ENCODE results near the gene VSIG8. TPM values are rescaled to one million over a fixed set of nuclear protein-coding genes. Genes with fewer than 3 reads are reported as not detected.

Gene VSIG8
- total RNA-seq, 1 experiment from 2014 or later = not detected

DNA sequence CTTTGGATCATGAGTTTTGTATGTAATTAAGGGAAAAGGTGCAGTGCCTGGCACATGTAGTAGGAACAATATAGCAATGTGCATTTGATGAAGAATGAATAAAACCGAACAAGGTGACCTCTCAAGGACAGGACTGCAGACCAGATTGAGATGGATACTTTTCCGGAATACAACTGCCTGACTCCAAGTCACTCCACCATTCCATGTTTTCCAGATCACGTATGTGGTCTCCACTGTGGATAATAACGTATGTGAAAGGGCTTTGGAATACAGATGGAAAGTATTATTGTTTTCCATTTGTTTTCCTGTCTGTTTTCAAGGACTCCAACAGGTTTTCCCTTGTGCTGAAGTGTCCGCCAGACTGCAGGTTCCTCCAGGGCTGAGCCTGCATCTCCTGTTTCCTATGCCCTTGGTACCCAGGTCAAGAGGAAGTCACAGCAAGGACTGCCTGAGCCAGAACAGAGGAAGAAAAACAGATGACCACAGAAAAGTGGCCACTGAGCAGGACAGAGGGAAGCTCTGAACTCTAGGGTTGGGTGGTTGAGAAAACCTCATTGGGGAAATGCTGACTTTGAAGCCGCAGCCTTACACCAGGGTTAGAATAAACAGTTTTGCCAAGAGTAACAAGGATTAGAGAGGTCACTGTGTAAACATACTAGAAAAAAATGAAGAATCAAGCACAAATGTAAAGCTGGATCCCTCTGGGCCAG is 33.5 kb upstream of the VSIG8 start:
- Histone ChIP-seq H2AFZ (ENCODE audit: low read depth, low read length, poor library complexity, severe bottlenecking) (no peak overlapping the region), H4K20me1 (ENCODE audit: insufficient read depth) (no peaks in the 10 kb centered on the region), H3K36me3 (ENCODE audit: control insufficient read depth in 1 of 2, insufficient read depth in 2 of 2, low read length in 2 of 2) (no peaks in the 10 kb centered on the region), H3K27me3 (ENCODE audit: insufficient read depth, low read length) (no peaks in the 10 kb centered on the region; the same call in 1 of the 2 replicates), H3K4me1 (ENCODE audit: control insufficient read depth in 1 of 2, insufficient read depth in 2 of 2, low read length in 2 of 2) (peaks cover 15 to 20% of the 10 kb centered on the region in 2 experiments), H3K79me2 (ENCODE audit: insufficient read depth, low read length) (no peaks in the 10 kb centered on the region), H3K27ac (ENCODE audit: low read depth, low read length) (no peak overlapping the region), H3K4me3 (replicated peaks in 1 of 2; ENCODE audit: low read depth in 1 of 2, low read length in 2 of 2) (no peak overlapping the region), H3K9ac (ENCODE audit: low read length) (no peak overlapping the region), H3K9me3 (ENCODE audit: control insufficient read depth in 1 of 2, insufficient read depth in 1 of 2, low read depth in 1 of 2, low read length in 2 of 2) (no peaks in the 10 kb centered on the region), H3K4me2 (ENCODE audit: low read length) (no peak overlapping the region), H3K9me2 (ENCODE audit: insufficient read depth) (no peaks in the 10 kb centered on the region)
- intact Hi-C loops (cut with micrococcal nuclease) = loop anchor here (10.0 kb wide), 2 partner anchors 471 to 761 kb away; no protein-coding TSS in a partner anchor
- DNase-seq (ENCODE audit: low read depth, low spot score) = no peak
- BruUV-seq (replicated peaks) = no TSS peak
- ChIA-PET CTCF (interaction anchor here (1.4 to 8.5 kb wide), 2 partner anchors 97 to 112 kb away, joined by 6 to 249 read pairs; no protein-coding TSS in a partner anchor), RAD21 (ENCODE audit: low non-redundant PET in 1 of 2, low total read pairs in 2 of 2, uncharacterized antibody in 2 of 2, unreplicated experiment in 2 of 2) (no interaction called here), POLR2A (no interaction called here)
- no peak for ATAC-seq
- no peak for TF ChIP-seq RAD21 (IDR thresholded peaks at IDR 0.05; ENCODE audit: low read depth)

DNA sequence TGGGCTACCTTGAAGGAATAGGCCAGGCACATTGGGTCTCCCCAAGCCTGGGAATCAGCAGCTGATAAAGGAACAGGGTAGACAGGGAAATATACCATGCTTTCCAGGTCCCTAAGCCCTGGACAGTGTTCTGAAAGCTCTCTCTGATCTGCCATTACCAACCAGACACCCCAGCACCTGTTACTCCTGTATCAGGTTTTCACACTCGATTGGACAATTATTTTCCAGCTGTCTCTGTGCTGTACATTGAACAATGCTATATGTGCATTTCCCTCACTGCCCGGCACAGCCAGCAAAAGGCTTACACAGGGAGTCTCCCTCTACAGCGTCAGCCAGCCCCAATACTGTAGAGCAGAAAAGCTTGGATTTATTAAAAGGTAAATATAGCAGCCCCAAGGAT is 32.8 kb upstream of the VSIG8 start:
- intact Hi-C loops (cut with micrococcal nuclease) = loop anchor here (10.0 kb wide), 2 partner anchors 470 to 760 kb away; no protein-coding TSS in a partner anchor
- POLR2A ChIA-PET = no interaction called here
- no peak overlapping the region for H3K9ac ChIP-seq (ENCODE audit: low read length)
- H3K27ac ChIP-seq (ENCODE audit: low read depth, low read length) = no peak overlapping the region
- H3K4me3 ChIP-seq (replicated peaks in 1 of 2; ENCODE audit: low read depth in 1 of 2, low read length in 2 of 2) = no peak overlapping the region
- H3K9me3 ChIP-seq (ENCODE audit: control insufficient read depth in 1 of 2, insufficient read depth in 1 of 2, low read depth in 1 of 2, low read length in 2 of 2) = no peaks in the 10 kb centered on the region
- no peak overlapping the region for H2AFZ ChIP-seq (ENCODE audit: low read depth, low read length, poor library complexity, severe bottlenecking)
- H3K36me3 ChIP-seq (ENCODE audit: control insufficient read depth in 1 of 2, insufficient read depth in 2 of 2, low read length in 2 of 2) = no peaks in the 10 kb centered on the region
- H3K4me1 ChIP-seq (ENCODE audit: control insufficient read depth in 1 of 2, insufficient read depth in 2 of 2, low read length in 2 of 2) = peaks cover 11 to 18% of the 10 kb centered on the region in 2 experiments
- H3K4me2 ChIP-seq (ENCODE audit: low read length) = no peak overlapping the region
- RAD21 ChIA-PET (ENCODE audit: low non-redundant PET in 1 of 2, low total read pairs in 2 of 2, uncharacterized antibody in 2 of 2, unreplicated experiment in 2 of 2) = no interaction called here
- no peaks in the 10 kb centered on the region; the same call in 1 of the 2 replicates for H3K27me3 ChIP-seq (ENCODE audit: insufficient read depth, low read length)
- H3K9me2 ChIP-seq (ENCODE audit: insufficient read depth) = no peaks in the 10 kb centered on the region
- DNase-seq (ENCODE audit: low read depth, low spot score) (no peak), ATAC-seq (no peak)
- CTCF ChIA-PET = interaction anchor here (1.4 to 8.5 kb wide), 2 partner anchors 96 to 112 kb away, joined by 7 to 249 read pairs; no protein-coding TSS in a partner anchor
- H4K20me1 ChIP-seq (ENCODE audit: insufficient read depth) = no peaks in the 10 kb centered on the region
- no peaks in the 10 kb centered on the region for H3K79me2 ChIP-seq (ENCODE audit: insufficient read depth, low read length)
- no TSS peak for BruUV-seq (replicated peaks)
- TF ChIP-seq, protein P1, sequence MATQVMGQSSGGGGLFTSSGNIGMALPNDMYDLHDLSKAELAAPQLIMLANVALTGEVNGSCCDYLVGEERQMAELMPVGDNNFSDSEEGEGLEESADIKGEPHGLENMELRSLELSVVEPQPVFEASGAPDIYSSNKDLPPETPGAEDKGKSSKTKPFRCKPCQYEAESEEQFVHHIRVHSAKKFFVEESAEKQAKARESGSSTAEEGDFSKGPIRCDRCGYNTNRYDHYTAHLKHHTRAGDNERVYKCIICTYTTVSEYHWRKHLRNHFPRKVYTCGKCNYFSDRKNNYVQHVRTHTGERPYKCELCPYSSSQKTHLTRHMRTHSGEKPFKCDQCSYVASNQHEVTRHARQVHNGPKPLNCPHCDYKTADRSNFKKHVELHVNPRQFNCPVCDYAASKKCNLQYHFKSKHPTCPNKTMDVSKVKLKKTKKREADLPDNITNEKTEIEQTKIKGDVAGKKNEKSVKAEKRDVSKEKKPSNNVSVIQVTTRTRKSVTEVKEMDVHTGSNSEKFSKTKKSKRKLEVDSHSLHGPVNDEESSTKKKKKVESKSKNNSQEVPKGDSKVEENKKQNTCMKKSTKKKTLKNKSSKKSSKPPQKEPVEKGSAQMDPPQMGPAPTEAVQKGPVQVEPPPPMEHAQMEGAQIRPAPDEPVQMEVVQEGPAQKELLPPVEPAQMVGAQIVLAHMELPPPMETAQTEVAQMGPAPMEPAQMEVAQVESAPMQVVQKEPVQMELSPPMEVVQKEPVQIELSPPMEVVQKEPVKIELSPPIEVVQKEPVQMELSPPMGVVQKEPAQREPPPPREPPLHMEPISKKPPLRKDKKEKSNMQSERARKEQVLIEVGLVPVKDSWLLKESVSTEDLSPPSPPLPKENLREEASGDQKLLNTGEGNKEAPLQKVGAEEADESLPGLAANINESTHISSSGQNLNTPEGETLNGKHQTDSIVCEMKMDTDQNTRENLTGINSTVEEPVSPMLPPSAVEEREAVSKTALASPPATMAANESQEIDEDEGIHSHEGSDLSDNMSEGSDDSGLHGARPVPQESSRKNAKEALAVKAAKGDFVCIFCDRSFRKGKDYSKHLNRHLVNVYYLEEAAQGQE (IDR thresholded peaks at IDR 0.05; ENCODE audit: low read depth) = no peak
- TF ChIP-seq SP1 (IDR thresholded peaks at IDR 0.05; ENCODE audit: low read depth) (no peak), ZNF274 (IDR thresholded peaks at IDR 0.05; ENCODE audit: low read depth, low read length) (no peak), TCF7L2 (IDR thresholded peaks at IDR 0.05; ENCODE audit: borderline replicate concordance, extremely low read depth, insufficient read depth, insufficient read length) (no peak), EGR1 (IDR thresholded peaks at IDR 0.05; ENCODE audit: low read depth) (no peak), ZFX (IDR thresholded peaks at IDR 0.05) (no peak), POLR2A (IDR thresholded peaks at IDR 0.05; ENCODE audit: borderline replicate concordance, extremely low read depth, insufficient read depth, insufficient read length) (no peak), EZH2 (IDR thresholded peaks at IDR 0.05) (no peak), JUND (IDR thresholded peaks at IDR 0.05) (no peak), SRF (IDR thresholded peaks at IDR 0.05; ENCODE audit: low read depth) (no peak), CEBPB (IDR thresholded peaks at IDR 0.05; ENCODE audit: low read depth) (no peak), EZH2phosphoT487 (IDR thresholded peaks at IDR 0.05; ENCODE audit: borderline replicate concordance) (no peak), SIN3A (IDR thresholded peaks at IDR 0.05; ENCODE audit: low read depth) (no peak)
- TF ChIP-seq, protein P2, sequence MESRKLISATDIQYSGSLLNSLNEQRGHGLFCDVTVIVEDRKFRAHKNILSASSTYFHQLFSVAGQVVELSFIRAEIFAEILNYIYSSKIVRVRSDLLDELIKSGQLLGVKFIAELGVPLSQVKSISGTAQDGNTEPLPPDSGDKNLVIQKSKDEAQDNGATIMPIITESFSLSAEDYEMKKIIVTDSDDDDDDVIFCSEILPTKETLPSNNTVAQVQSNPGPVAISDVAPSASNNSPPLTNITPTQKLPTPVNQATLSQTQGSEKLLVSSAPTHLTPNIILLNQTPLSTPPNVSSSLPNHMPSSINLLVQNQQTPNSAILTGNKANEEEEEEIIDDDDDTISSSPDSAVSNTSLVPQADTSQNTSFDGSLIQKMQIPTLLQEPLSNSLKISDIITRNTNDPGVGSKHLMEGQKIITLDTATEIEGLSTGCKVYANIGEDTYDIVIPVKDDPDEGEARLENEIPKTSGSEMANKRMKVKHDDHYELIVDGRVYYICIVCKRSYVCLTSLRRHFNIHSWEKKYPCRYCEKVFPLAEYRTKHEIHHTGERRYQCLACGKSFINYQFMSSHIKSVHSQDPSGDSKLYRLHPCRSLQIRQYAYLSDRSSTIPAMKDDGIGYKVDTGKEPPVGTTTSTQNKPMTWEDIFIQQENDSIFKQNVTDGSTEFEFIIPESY (IDR thresholded peaks at IDR 0.05; ENCODE audit: extremely low read depth, insufficient replicate concordance, low read length) = no peak
- TF ChIP-seq, protein P3, sequence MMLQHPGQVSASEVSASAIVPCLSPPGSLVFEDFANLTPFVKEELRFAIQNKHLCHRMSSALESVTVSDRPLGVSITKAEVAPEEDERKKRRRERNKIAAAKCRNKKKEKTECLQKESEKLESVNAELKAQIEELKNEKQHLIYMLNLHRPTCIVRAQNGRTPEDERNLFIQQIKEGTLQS (IDR thresholded peaks at IDR 0.05) = no peak
